ENCODE measurements around the gene TTLL11. TPM values are rescaled to one million over a fixed set of nuclear protein-coding genes. Genes with fewer than 3 reads are reported as not detected.
A peak's percentile ranks its signal among the peaks of the same experiment; 100 is the strongest.

TTLL11 gene
- total RNA-seq, 1 donor = 6.2 TPM

GRCh38 chr9:121949364-121949763 is 143.7 kb downstream of the TTLL11 start:
- Histone ChIP-seq H4K20me1 (ENCODE audit: insufficient read depth, low read length) (no peaks in the 10 kb centered on the region), H3K79me2 (ENCODE audit: insufficient read depth, low read length) (no peaks in the 10 kb centered on the region), H3K4me2 (ENCODE audit: insufficient read depth, low read length) (no peak overlapping the region), H3K36me3 (ENCODE audit: insufficient read depth, low read length) (no peaks in the 10 kb centered on the region), H3K9me3 (ENCODE audit: low read depth, low read length) (no peaks in the 10 kb centered on the region), H2AFZ (ENCODE audit: low read length) (no peak overlapping the region), H3K27me3 (ENCODE audit: insufficient read depth, low read length) (no peaks in the 10 kb centered on the region), H3K4me3 (ENCODE audit: insufficient read depth, low read length) (no peak overlapping the region), H3K27ac (ENCODE audit: low read depth, low read length) (no peak overlapping the region), H3K4me1 (ENCODE audit: insufficient read depth, low read length) (peaks cover 30% of the 10 kb centered on the region)
- no peak for TF ChIP-seq CTCF (IDR thresholded peaks at IDR 0.05; ENCODE audit: extremely low read depth, low read depth, low read length)
- no peak for DNase-seq (ENCODE audit: insufficient read length, low spot score, missing footprints)

GRCh38 chr9:121947775-121948174 is 145.3 kb downstream of the TTLL11 start:
- no peak overlapping the region for H2AFZ ChIP-seq (ENCODE audit: low read length)
- no peaks in the 10 kb centered on the region for H3K27me3 ChIP-seq (ENCODE audit: insufficient read depth, low read length)
- peaks cover 35% of the 10 kb centered on the region for H3K4me1 ChIP-seq (ENCODE audit: insufficient read depth, low read length)
- no peak overlapping the region for H3K4me2 ChIP-seq (ENCODE audit: insufficient read depth, low read length)
- no peaks in the 10 kb centered on the region for H3K79me2 ChIP-seq (ENCODE audit: insufficient read depth, low read length)
- no peak for TF ChIP-seq CTCF (IDR thresholded peaks at IDR 0.05; ENCODE audit: extremely low read depth, low read depth, low read length)
- DNase-seq (ENCODE audit: insufficient read length, low spot score, missing footprints) = no peak
- H3K27ac ChIP-seq (ENCODE audit: low read depth, low read length) = no peak overlapping the region
- no peak overlapping the region for H3K4me3 ChIP-seq (ENCODE audit: insufficient read depth, low read length)
- H4K20me1 ChIP-seq (ENCODE audit: insufficient read depth, low read length) = no peaks in the 10 kb centered on the region
- H3K9me3 ChIP-seq (ENCODE audit: low read depth, low read length) = no peaks in the 10 kb centered on the region
- no peaks in the 10 kb centered on the region for H3K36me3 ChIP-seq (ENCODE audit: insufficient read depth, low read length)

GRCh38 chr9:121946465-121946864 is 146.6 kb downstream of the TTLL11 start:
- no peak overlapping the region for H3K4me3 ChIP-seq (ENCODE audit: insufficient read depth, low read length)
- H4K20me1 ChIP-seq (ENCODE audit: insufficient read depth, low read length) = no peaks in the 10 kb centered on the region
- no peak for DNase-seq (ENCODE audit: insufficient read length, low spot score, missing footprints)
- no peak overlapping the region for H2AFZ ChIP-seq (ENCODE audit: low read length)
- H3K9me3 ChIP-seq (ENCODE audit: low read depth, low read length) = no peaks in the 10 kb centered on the region
- peak overlapping the region; percentile 86 for H3K27ac ChIP-seq (ENCODE audit: low read depth, low read length)
- no peaks in the 10 kb centered on the region for H3K36me3 ChIP-seq (ENCODE audit: insufficient read depth, low read length)
- H3K27me3 ChIP-seq (ENCODE audit: insufficient read depth, low read length) = no peaks in the 10 kb centered on the region
- peaks cover 31% of the 10 kb centered on the region for H3K4me1 ChIP-seq (ENCODE audit: insufficient read depth, low read length)
- no peak for TF ChIP-seq CTCF (IDR thresholded peaks at IDR 0.05; ENCODE audit: extremely low read depth, low read depth, low read length)
- H3K79me2 ChIP-seq (ENCODE audit: insufficient read depth, low read length) = no peaks in the 10 kb centered on the region
- H3K4me2 ChIP-seq (ENCODE audit: insufficient read depth, low read length) = no peak overlapping the region

- H3K36me3 ChIP-seq (ENCODE audit: insufficient read depth, low read length) = no peaks in the 10 kb centered on the region
- H4K20me1 ChIP-seq (ENCODE audit: insufficient read depth, low read length) = no peaks in the 10 kb centered on the region
- no peak overlapping the region for H2AFZ ChIP-seq (ENCODE audit: low read length)
- no peaks in the 10 kb centered on the region for H3K27me3 ChIP-seq (ENCODE audit: insufficient read depth, low read length)
- H3K79me2 ChIP-seq (ENCODE audit: insufficient read depth, low read length) = no peaks in the 10 kb centered on the region
- no peak for TF ChIP-seq CTCF (IDR thresholded peaks at IDR 0.05; ENCODE audit: extremely low read depth, low read depth, low read length)
- no peak overlapping the region for H3K4me3 ChIP-seq (ENCODE audit: insufficient read depth, low read length)
- H3K27ac ChIP-seq (ENCODE audit: low read depth, low read length) = peak overlapping the region; percentile 86
- peak; percentile 75 for DNase-seq (ENCODE audit: insufficient read length, low spot score, missing footprints)
- peak overlapping the region; percentile 58 for H3K4me2 ChIP-seq (ENCODE audit: insufficient read depth, low read length)
- H3K9me3 ChIP-seq (ENCODE audit: low read depth, low read length) = no peaks in the 10 kb centered on the region
- H3K4me1 ChIP-seq (ENCODE audit: insufficient read depth, low read length) = peaks cover 31% of the 10 kb centered on the region
These were observed 147.3 kb downstream of the TTLL11 start for GRCh38 chr9:121945849-121946248.
